M059J (cell line): ENCODE results near the gene SNX1. TPM values are rescaled to one million over a fixed set of nuclear protein-coding genes. Genes with fewer than 3 reads are reported as not detected.

Experiments
- DNase-seq: peaks from one replicate; pipeline ENCODE4 v3.0.0-alpha.2; 2012; ENCODE audit warnings: low read depth
- total RNA-seq: library from RNA; depleted of rRNA; stranded (reverse); fragments of >200 nt; shearing (Covaris generic); gene quantifications from 2 replicates; pipeline ENCODE4 v1.2.3, GENCODE V29; 2014; rRNA removed

Gene SNX1
- total RNA-seq, 1 experiment from 2014 or later: 29.8 TPM

GRCh38 chr15:64162869-64163658, 67.3 kb downstream of the SNX1 start, which contains the start of gene PPIB:
Gene PPIB, minus strand, starts transcription at chr15:64163022. Its CDS starts 36 bp downstream, at chr15:64162986.
- DNase-seq: peak; percentile 97

DNA sequence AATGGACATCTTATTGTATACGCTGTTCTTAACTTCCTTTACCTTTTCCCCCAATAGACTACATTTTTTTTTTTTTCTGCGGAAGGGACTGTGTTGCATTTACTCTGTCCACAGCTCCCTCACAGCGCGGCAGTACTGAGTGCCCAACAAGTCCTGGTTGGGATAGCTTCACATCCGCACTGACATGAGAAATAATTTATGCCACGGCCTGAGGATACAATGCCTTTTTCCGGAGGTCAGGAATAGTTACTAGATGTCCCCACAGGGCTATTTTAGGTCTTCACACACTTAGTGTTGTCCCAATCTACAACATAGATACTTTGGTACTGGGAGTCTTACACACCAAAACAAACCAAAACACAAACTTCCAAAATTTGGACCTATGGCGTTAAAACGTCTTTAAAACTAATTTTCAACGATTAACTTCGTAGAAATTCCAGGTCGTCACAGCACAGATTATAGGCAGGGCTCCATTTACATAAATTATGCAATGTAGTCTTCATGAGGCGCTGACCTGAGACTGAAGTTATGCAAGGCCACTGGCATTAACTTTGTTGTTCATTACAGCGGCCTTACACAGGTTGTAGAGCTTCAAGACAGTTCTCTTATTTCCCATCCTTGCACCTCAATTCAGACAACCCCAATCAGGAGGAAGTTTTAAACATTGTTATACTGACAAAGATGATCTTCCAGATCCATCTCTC, 68.0 kb downstream of the SNX1 start:
- DNase-seq: no peak

DNA sequence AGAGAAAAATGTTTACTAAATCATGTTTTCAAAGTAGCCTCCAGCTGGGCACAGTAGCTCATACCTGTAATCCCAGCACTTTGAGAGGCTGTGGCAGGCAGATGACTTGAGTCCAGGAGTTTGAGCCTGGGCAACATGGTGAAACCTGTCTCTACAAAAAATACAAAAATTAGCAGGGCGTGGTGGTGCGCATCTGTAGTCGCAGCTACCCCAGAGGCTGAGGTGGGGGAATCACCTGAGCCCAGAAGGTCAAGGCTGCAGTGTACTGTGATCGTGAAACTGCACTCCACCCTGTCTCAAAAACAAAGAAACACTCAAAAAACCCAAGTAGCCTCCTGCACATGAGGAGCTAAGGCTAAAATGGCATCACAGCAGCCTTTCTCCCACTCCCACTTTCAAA, 68.7 kb downstream of the SNX1 start:
- DNase-seq: no peak

- DNase-seq: no peak
Observed at GRCh38 chr15:64166102-64166890, 70.5 kb downstream of the SNX1 start.

DNA sequence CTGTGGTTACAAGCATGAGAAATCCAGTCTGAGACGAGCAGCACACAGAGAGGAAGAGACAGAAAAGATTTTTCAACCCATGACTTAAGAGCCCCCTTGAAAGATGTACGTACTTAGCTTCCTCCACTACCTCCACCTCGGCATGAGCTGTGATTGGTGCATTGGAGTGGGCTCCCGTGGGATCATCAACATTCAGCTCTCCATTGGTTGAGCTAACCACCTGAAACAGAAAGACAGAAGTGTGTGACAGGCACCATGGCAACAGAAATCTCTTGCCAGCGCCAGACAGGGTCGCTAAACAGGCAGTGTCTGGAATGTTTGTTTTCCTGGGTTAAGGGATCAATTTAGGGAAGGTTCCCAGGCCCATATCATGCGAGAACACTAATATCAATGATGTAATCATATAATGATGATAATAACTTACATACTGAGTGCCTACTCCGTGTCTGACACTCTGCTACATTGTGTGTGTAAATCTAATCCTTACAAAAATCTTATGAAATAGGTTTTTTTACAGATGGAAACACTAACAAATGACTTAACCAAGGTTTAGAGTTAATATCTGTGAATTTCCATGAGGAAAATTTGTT, 84.5 kb downstream of the SNX1 start:
- no peak for DNase-seq

GRCh38 chr15:64182859-64183370, 87.1 kb downstream of the SNX1 start:
- no peak for DNase-seq

DNA sequence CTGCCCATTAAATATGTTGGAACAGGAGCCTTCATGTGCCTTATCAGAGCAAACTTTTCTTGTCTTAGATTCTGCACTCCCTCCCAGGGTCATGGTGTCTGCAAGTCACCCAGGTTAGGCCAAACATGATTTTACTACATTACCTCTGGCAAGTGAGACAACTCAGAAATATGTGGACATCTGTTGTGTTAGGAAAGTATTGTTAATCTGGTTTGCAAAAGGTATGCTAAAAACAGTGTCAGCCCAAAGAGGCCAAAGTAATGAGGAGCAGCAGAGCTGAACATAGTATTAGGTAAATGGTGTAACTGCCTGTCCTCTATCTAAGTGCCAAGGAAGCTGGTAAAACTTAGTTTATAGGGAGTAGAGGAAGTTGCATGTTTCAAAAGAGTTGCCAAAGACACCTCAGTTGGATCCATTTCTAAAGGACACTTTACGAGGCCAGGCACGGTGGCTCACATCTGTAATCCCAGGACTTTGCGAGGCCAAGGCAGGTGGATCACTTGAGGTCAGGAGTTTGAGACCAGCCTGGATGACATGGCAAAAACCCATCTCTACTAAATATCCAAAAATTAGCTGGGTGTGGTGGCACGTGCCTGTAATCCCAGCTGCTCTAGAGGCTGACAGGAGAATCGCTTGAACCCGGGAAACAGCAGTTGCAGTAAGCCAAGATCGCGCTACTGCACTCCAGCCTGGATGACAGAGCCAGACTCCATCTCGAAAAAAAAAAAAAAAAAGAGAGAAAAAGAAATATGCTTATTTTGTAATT, 89.5 kb downstream of the SNX1 start:
- no peak for DNase-seq

DNA sequence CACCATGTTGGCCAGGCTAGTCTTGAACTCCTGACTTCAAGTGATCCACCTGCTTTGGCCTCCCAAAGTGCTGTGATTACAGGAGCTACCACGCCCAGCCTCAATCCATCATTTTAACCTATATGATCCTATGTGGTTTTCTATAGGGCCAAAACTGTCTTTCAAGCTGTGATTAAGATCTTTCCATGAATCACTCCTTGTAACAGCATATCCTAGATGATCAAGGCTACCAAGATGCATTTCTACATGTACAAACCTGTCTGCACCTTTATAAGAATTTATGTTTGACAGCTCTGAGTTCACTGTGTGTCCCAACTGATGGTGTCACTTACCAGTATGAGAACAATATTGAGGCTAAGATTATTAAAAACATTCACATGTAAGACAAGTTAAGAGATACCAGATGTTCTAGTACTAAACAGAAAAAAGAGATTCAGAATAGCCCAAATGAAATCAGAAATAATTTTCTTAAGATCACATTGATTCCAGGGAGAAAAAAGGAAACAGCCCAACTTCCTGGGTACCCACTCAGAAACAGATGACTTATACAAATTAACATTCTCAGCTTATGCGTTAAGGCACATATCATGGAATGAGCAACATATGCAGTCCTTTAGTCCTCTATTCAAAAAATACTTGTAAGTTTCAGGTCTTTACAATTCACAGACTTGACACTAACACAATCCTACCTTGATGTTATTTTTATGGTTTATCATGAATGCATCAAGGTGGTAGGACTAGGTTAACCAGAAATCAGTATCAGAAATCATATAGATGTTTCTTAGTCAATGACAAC, 91.8 kb downstream of the SNX1 start:
- no peak for DNase-seq

Other genes with a start within 250 kb of the SNX1 start
- gene DAPK2, start 49.5 kb upstream of the SNX1 start, total RNA-seq: 7.3 and 8.0 TPM in 2 replicates
- gene CIAO2A, start 2.1 kb upstream of the SNX1 start, total RNA-seq: 172 and 196 TPM in 2 replicates
- 0.20 and 0.27 TPM in 2 replicates for gene SNX22, start 55.7 kb downstream of the SNX1 start, total RNA-seq
- 814 and 1,026 TPM in 2 replicates for gene PPIB, start 67.0 kb downstream of the SNX1 start, total RNA-seq